ENCODE measurements around the gene MT1A. TPM values are rescaled to one million over a fixed set of nuclear protein-coding genes. Genes with fewer than 3 reads are reported as not detected.
A peak's percentile ranks its signal among the peaks of the same experiment; 100 is the strongest.

Gene MT1A
- total and polyA plus RNA-seq, 8 donors: 0.78 to 24.1 (median 2.0) TPM; not detected in 4

DNA sequence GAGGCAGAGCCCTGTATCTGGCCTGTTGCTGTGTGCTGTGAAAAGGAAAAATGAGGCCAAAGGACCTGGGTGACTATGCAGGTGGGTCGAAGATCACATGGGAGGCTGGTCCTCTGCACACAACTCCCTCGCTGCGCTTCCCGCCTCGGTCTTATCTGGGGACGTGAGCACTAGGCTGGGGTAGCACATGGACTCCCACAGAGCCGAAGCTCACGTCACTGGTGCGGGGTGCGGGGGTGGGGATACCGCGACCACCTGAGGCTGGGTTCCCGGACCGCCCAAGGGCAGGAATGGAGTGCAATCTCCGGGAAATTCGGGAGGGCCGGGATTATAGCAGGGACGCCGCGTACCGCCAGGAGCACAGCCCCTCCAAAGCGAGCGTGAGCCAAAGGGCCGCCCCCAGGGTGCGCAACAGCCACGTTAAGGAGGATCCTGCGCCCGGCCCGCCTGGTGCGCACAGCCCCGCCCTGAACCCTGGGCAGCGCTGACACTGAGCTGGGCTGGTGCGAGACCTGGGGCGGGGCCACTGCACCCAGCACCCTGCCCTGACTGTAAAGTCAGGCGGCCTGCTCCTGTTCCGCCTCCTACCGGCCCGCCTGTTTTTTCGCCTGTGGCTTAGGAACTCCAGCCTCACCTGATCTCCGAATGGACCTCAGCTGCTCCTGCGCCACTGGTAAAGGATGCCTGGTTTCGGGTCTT lies 4.8 kb downstream of the MT1A start:
- H3K27me3 ChIP-seq: peaks cover 20 to 93% of the 10 kb centered on the region in 2 donors
- no peaks in the 10 kb centered on the region for H3K9me3 ChIP-seq
- intact Hi-C loops (cut with DNase I): no loop called here
- TF ChIP-seq, protein P1, sequence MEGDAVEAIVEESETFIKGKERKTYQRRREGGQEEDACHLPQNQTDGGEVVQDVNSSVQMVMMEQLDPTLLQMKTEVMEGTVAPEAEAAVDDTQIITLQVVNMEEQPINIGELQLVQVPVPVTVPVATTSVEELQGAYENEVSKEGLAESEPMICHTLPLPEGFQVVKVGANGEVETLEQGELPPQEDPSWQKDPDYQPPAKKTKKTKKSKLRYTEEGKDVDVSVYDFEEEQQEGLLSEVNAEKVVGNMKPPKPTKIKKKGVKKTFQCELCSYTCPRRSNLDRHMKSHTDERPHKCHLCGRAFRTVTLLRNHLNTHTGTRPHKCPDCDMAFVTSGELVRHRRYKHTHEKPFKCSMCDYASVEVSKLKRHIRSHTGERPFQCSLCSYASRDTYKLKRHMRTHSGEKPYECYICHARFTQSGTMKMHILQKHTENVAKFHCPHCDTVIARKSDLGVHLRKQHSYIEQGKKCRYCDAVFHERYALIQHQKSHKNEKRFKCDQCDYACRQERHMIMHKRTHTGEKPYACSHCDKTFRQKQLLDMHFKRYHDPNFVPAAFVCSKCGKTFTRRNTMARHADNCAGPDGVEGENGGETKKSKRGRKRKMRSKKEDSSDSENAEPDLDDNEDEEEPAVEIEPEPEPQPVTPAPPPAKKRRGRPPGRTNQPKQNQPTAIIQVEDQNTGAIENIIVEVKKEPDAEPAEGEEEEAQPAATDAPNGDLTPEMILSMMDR (IDR thresholded peaks at IDR 0.05): peak in 1 of 2 donors; percentile 11
- no peak overlapping the region for H3K27ac ChIP-seq
- no peaks in the 10 kb centered on the region for H3K36me3 ChIP-seq
- ATAC-seq: peak; percentile 99
- H3K4me1 ChIP-seq: peaks cover 0 to 23% of the 10 kb centered on the region in 2 donors
- DNase-seq: peak in 2 of 4 donors; percentile 82 to 93
- peak overlapping the region in 1 of 2 donors; percentile 29 for H3K4me3 ChIP-seq

DNA sequence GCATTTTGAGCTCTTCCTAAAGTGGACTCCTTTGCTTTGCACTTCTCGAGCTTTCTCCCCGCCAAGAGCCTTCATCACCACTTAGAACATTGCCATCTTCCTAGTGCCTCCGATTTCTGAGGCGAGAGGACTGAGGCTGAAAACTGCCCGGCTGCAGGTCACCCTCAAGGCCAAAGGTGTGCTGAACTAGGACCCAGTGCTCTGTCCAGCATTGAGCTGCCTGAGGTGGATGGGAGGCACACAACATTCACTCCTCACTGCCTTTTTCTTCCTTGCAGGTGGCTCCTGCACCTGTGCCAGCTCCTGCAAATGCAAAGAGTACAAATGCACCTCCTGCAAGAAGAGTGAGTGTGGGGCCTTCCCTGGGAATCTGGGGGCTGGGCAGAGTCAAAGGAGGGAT lies 5.4 kb downstream of the MT1A start:
- Histone ChIP-seq H3K9me3 (no peaks in the 10 kb centered on the region), H3K36me3 (no peaks in the 10 kb centered on the region), H3K27me3 (peaks cover 17 to 93% of the 10 kb centered on the region in 2 donors), H3K27ac (no peak overlapping the region), H3K4me1 (peaks cover 0 to 17% of the 10 kb centered on the region in 2 donors), H3K4me3 (peak overlapping the region in 1 of 2 donors; percentile 29)
- TF ChIP-seq, protein P1 (IDR thresholded peaks at IDR 0.05): no peak
- no peak for ATAC-seq
- intact Hi-C loops (cut with DNase I): no loop called here
- no peak for DNase-seq

DNA sequence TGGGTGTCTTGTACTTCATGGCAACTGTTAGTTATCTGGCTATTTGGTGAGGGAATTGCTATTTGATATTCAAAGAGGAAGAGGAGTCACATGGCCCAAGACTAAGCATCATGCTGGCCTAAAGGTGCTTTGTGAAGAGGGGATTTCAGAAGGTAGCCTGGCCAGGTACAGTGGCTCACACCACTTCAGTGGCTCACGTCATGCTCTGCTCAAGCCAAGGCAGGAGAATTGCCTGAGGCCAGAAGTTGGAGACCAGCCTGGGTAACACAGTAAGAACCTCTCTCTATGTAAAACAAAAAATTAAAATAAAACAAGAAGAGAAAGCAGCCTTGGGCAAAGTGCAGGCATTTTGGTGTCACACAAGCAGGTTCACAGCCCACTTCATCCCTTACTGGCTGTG lies 6.8 kb downstream of the MT1A start:
- TF ChIP-seq, protein P1 (IDR thresholded peaks at IDR 0.05): no peak

DNA sequence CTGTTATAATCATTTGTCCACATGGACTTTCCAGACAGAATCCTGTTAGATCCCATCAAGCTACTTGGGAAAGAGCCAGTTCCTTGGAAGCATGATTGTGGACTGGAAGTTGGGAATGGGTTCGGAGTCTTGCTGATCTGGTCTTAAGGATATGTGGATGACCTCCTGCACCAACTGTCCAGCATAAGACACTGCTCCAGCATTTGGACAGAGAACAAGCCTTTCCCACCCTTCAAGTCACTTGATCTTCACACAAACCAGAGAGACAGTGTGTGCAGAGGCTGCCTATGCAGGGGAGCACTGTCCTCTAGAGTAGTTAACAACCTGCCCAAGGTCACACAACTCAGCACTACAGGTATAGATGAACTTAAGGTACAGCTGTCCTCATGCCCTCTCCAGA lies 7.4 kb downstream of the MT1A start:
- Histone ChIP-seq H3K4me1 (peaks cover 0 to 17% of the 10 kb centered on the region in 2 donors), H3K27me3 (peaks cover 17 to 84% of the 10 kb centered on the region in 2 donors), H3K9me3 (no peaks in the 10 kb centered on the region), H3K27ac (no peak overlapping the region), H3K36me3 (no peaks in the 10 kb centered on the region), H3K4me3 (no peak overlapping the region)
- DNase-seq: no peak
- TF ChIP-seq, protein P1 (IDR thresholded peaks at IDR 0.05): no peak
- intact Hi-C loops (cut with DNase I): no loop called here
- no peak for ATAC-seq

More for the DNA sequence above, 6.8 kb downstream of the MT1A start:
- intact Hi-C loops (cut with DNase I): no loop called here
- Histone ChIP-seq H3K27ac (no peak overlapping the region), H3K4me3 (no peak overlapping the region), H3K4me1 (peaks cover 0 to 17% of the 10 kb centered on the region in 2 donors), H3K9me3 (no peaks in the 10 kb centered on the region), H3K36me3 (no peaks in the 10 kb centered on the region), H3K27me3 (peaks cover 17 to 89% of the 10 kb centered on the region in 2 donors)
- ATAC-seq (no peak), DNase-seq (no peak)

DNA sequence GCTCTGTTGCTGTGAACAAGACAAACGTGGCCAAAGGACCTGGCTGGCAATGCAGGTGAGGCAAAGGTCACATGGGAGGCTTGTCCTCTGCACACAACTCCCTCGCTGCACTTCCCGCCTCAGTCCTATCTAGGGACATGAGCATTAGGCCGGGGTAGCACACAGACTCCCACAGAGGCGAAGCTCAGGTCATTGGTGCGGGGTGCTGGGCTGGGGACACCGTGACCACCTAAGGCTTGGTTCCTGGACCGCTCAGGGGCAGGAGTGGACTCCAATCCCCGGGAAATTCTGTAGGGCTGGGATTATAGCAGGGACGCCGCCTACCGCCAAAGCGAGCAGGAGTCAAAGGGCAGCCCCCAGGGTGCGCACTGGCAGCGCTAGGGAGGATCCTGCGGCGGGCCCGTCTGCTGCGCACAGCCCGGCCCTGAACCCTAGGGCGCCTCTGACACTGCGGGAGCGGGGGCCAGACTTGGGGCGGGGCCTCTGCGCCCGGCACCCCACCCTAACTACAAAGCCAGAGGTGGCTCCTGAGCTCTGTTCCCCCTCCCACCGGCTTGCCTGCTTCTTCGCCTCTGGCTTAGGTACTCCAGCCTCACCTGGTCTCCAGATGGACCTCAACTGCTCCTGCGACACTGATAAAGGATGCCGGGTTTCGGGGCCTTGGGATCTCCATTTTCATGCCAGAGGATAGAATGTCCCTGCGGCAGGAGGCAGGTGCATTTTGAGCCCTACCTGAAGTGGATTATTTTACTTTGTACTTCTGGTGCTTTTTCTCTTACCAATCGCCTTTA lies 9.4 kb downstream of the MT1A start:
- TF ChIP-seq, protein P1 (IDR thresholded peaks at IDR 0.05): no peak
- no peak overlapping the region for H3K27ac ChIP-seq
- peaks cover 17 to 80% of the 10 kb centered on the region in 2 donors for H3K27me3 ChIP-seq
- no peaks in the 10 kb centered on the region for H3K36me3 ChIP-seq
- H3K9me3 ChIP-seq: no peaks in the 10 kb centered on the region
- H3K4me1 ChIP-seq: peaks cover 0 to 14% of the 10 kb centered on the region in 2 donors
- intact Hi-C loops (cut with DNase I): no loop called here
- ATAC-seq (no peak), DNase-seq (no peak)
- H3K4me3 ChIP-seq: no peak overlapping the region
